H9 (cell line): Measurements from ENCODE around the gene CHMP3. TPM values are rescaled to one million over a fixed set of nuclear protein-coding genes. Genes with fewer than 3 reads are reported as not detected.

Experiments used
- DNase-seq: peaks from one replicate; pipeline ENCODE4 v3.0.0-alpha.2; 2017
- H2AFZ ChIP-seq: one replicate; pipeline ENCODE4 v1.6.1; 2013; ENCODE audit warnings: mild to moderate bottlenecking, low read length, control low read depth, moderate library complexity
- H2AK5ac ChIP-seq: 2 replicates; pipeline ENCODE4 v1.6.1; 2013; ENCODE audit warnings: low read length, control low read depth, mixed read lengths; ENCODE audit not compliant: insufficient read length
- H2BK120ac ChIP-seq: one replicate; pipeline ENCODE4 v1.6.1; 2013; ENCODE audit warnings: low read depth, mild to moderate bottlenecking, low read length, control low read depth, inconsistent platforms; ENCODE audit not compliant: poor library complexity, severe bottlenecking
- H2BK12ac ChIP-seq: 2 replicates; pipeline ENCODE4 v1.6.1; 2013; ENCODE audit warnings: low read length, control low read depth, mixed read lengths, low read depth; ENCODE audit not compliant: insufficient read length
- H2BK15ac ChIP-seq: 2 replicates; pipeline ENCODE4 v1.6.1; 2013; ENCODE audit warnings: low read depth, low read length, control low read depth
- H2BK20ac ChIP-seq: one replicate; pipeline ENCODE4 v1.6.1; 2013; ENCODE audit warnings: low read depth, mild to moderate bottlenecking, low read length, control low read depth, inconsistent platforms; ENCODE audit not compliant: poor library complexity, severe bottlenecking
- H2BK5ac ChIP-seq: 2 replicates; pipeline ENCODE4 v1.6.1; 2013; ENCODE audit warnings: low read length, control low read depth, mixed read lengths; ENCODE audit not compliant: insufficient read length
- H3K14ac ChIP-seq: 2 replicates; pipeline ENCODE4 v1.6.1; 2013; ENCODE audit warnings: low read length, control low read depth; ENCODE audit not compliant: insufficient read depth
- H3K18ac ChIP-seq: 2 replicates; pipeline ENCODE4 v1.6.1; 2013; ENCODE audit warnings: low read depth, mild to moderate bottlenecking, mixed read lengths, low read length, control low read depth; ENCODE audit not compliant: insufficient read length
- H3K23ac ChIP-seq: 2 replicates; pipeline ENCODE4 v1.6.1; 2013; ENCODE audit warnings: low read length, control low read depth, mixed read lengths, low read depth; ENCODE audit not compliant: insufficient read length
- H3K23me2 ChIP-seq: 2 replicates; pipeline ENCODE4 v1.6.1; 2013; ENCODE audit warnings: low read depth, mild to moderate bottlenecking, mixed read lengths, low read length, control low read depth; ENCODE audit not compliant: insufficient read length, poor library complexity, severe bottlenecking
- H3K27ac ChIP-seq: 2 replicates; pipeline ENCODE4 v1.5.1; 2013; ENCODE audit warnings: low read length, control low read depth, mixed read lengths, low read depth; ENCODE audit not compliant: insufficient read length
- H3K27me3 ChIP-seq: 2 replicates; pipeline ENCODE4 v1.6.1; 2013; ENCODE audit warnings: low read length, control low read depth, inconsistent platforms; ENCODE audit not compliant: insufficient read depth
- H3K4ac ChIP-seq: 2 replicates; pipeline ENCODE4 v1.6.1; 2013; ENCODE audit warnings: low read depth, mild to moderate bottlenecking, control low read depth, inconsistent platforms, low read length, moderate library complexity
- H3K4me1 ChIP-seq: 2 replicates; pipeline ENCODE4 v1.6.1; 2013; ENCODE audit warnings: low read length, control low read depth, inconsistent platforms; ENCODE audit not compliant: insufficient read depth
- H3K4me2 ChIP-seq: 2 replicates; pipeline ENCODE4 v1.6.1; 2013; ENCODE audit warnings: low read length, control low read depth, mixed read lengths; ENCODE audit not compliant: insufficient read length, insufficient read depth
- H3K56ac ChIP-seq: 2 replicates; pipeline ENCODE4 v1.6.1; 2013; ENCODE audit warnings: low read depth, mild to moderate bottlenecking, mixed read lengths, low read length, control low read depth; ENCODE audit not compliant: insufficient read length
- H3K79me1 ChIP-seq: 2 replicates; pipeline ENCODE4 v1.6.1; 2013; ENCODE audit warnings: low read depth, mild to moderate bottlenecking, moderate library complexity, low read length, control low read depth, inconsistent platforms; ENCODE audit not compliant: insufficient read depth, poor library complexity, severe bottlenecking
- H3K79me2 ChIP-seq: 2 replicates; pipeline ENCODE4 v1.6.1; 2013; ENCODE audit warnings: low read length, control low read depth, inconsistent platforms; ENCODE audit not compliant: insufficient read depth
- H3K9ac ChIP-seq: 2 replicates; pipeline ENCODE4 v1.6.1; 2013; ENCODE audit warnings: low read length, control low read depth, mixed read lengths; ENCODE audit not compliant: insufficient read length; ENCODE audit errors: extremely low read depth
- H3K9me3 ChIP-seq: one replicate; pipeline ENCODE4 v1.6.1; 2013; ENCODE audit warnings: low read depth, low read length, inconsistent platforms; ENCODE audit not compliant: control insufficient read depth
- H3T11ph ChIP-seq: one replicate; pipeline ENCODE4 v1.6.1; 2013; ENCODE audit warnings: mild to moderate bottlenecking, low read length, control low read depth, inconsistent platforms
- H4K20me1 ChIP-seq: one replicate; pipeline ENCODE4 v1.6.1; 2013; ENCODE audit not compliant: control insufficient read depth, insufficient read length, insufficient read depth
- H4K5ac ChIP-seq: 2 replicates; pipeline ENCODE4 v1.6.1; 2013; ENCODE audit warnings: low read depth, mild to moderate bottlenecking, mixed read lengths, low read length, control low read depth; ENCODE audit not compliant: insufficient read length
- H4K8ac ChIP-seq: replicated peaks from 2 replicates; pipeline ENCODE4 v1.6.1; 2013; ENCODE audit warnings: low read length, control low read depth, mixed read lengths, low read depth; ENCODE audit not compliant: insufficient read length
- H4K91ac ChIP-seq: 2 replicates; pipeline ENCODE4 v1.6.1; 2013; ENCODE audit warnings: low read depth, mild to moderate bottlenecking, moderate library complexity, mixed read lengths, low read length, control low read depth; ENCODE audit not compliant: insufficient read length
- H3K27ac Mint-ChIP-seq, 3 experiments: 2 replicates in 2 of 3; 3 replicates in 1 of 3; pipeline ENCODE4 v1.8.0; 2020 to 2021; ENCODE audit warnings: mixed read lengths in 3 of 3, mild to moderate bottlenecking in 1 of 3, moderate library complexity in 1 of 3
- H3K27me3 Mint-ChIP-seq: 2 replicates; pipeline ENCODE4 v1.8.0; 2021; ENCODE audit warnings: low read depth, mild to moderate bottlenecking, moderate library complexity, mixed read lengths
- H3K36me3 Mint-ChIP-seq, 3 experiments: 2 replicates in 2 of 3; 3 replicates in 1 of 3; pipeline ENCODE4 v1.8.0; 2020 to 2021; ENCODE audit warnings: low read depth in 3 of 3, mixed read lengths in 3 of 3; ENCODE audit not compliant: insufficient read depth in 1 of 3
- H3K4me1 Mint-ChIP-seq, 2 experiments: 2 replicates each; pipeline ENCODE4 v1.8.0; 2020; ENCODE audit warnings: mixed read lengths in 2 of 2
- H3K4me3 Mint-ChIP-seq, 2 experiments: 2 replicates in 1 of 2; 3 replicates in 1 of 2; pipeline ENCODE4 v1.8.0; 2020 to 2021; ENCODE audit warnings: mild to moderate bottlenecking in 2 of 2, mixed read lengths in 2 of 2, moderate library complexity in 1 of 2
- H3K9me3 Mint-ChIP-seq, 2 experiments: 2 replicates in 1 of 2; 3 replicates in 1 of 2; pipeline ENCODE4 v1.8.0; 2020; ENCODE audit warnings: mild to moderate bottlenecking in 2 of 2, mixed read lengths in 2 of 2, moderate library complexity in 1 of 2
- CTCF ChIP-seq: fragments of 200-600 bp; sonication (generic); conservative IDR thresholded peaks from 3 replicates; pipeline ENCODE4 v1.8.0; 2021; ENCODE audit warnings: antibody characterized with exemption, mild to moderate bottlenecking
- WGBS: extraction: QIAGEN DNeasy Blood & Tissue Kit; methylation state at CpG from one replicate; pipeline ENCODE4 v1.1.7; 2013; ENCODE audit warnings: missing lambda C conversion rate, low lambda C conversion rate, mixed read lengths; ENCODE audit not compliant: insufficient read length; ENCODE audit errors: extremely low coverage; 5-methylcytosine and 5-hydroxymethylcytosine counted together
- total RNA-seq: library from RNA; stranded (reverse); gene quantifications from 2 replicates; pipeline ENCODE4 v1.2.1, GENCODE V29; 2021

The CHMP3 gene
- total RNA-seq, 1 experiment from 2014 or later = 28.8 TPM

GRCh38 chr2:86468162-86469033, 94.8 kb downstream of the CHMP3 start:
- Histone ChIP-seq H2AK5ac (no peak overlapping the region), H3K27ac (no peak overlapping the region), H3K4ac (no peak overlapping the region), H4K8ac (no peak overlapping the region), H2BK5ac (no peak overlapping the region), H2AFZ (no peak overlapping the region), H3K23ac (no peak overlapping the region), H2BK120ac (no peak overlapping the region), H3K14ac (no peak overlapping the region), H4K91ac (no peak overlapping the region), H3T11ph (no peak overlapping the region), H4K20me1 (no peaks in the 10 kb centered on the region), H3K56ac (no peak overlapping the region), H3K27me3 (no peaks in the 10 kb centered on the region), H3K18ac (no peak overlapping the region), H2BK15ac (no peak overlapping the region), H3K79me1 (no peaks in the 10 kb centered on the region), H4K5ac (no peak overlapping the region), H3K9ac (no peak overlapping the region), H3K4me1 (no peaks in the 10 kb centered on the region), H2BK20ac (no peak overlapping the region), H3K4me2 (no peak overlapping the region), H3K79me2 (no peaks in the 10 kb centered on the region), H3K9me3 (no peaks in the 10 kb centered on the region), H3K23me2 (no peaks in the 10 kb centered on the region), H2BK12ac (no peak overlapping the region)
- peaks cover 20 to 61% (median 60%) of the 10 kb centered on the region in 3 experiments for H3K36me3 Mint-ChIP-seq
- TF ChIP-seq CTCF = no peak
- H3K4me1 Mint-ChIP-seq = peaks cover 4 to 6% of the 10 kb centered on the region in 2 experiments
- no peaks in the 10 kb centered on the region for H3K27me3 Mint-ChIP-seq
- H3K9me3 Mint-ChIP-seq = no peaks in the 10 kb centered on the region
- H3K4me3 Mint-ChIP-seq = no peak overlapping the region
- DNase-seq = no peak
- no CpG with 5 or more reads among the region's 7 CpGs for WGBS
- no peak overlapping the region; a peak in 1 of 7 replicates for H3K27ac Mint-ChIP-seq
